Upper lobe of left lung (tissue), 6 donors: ENCODE results near the gene OR2W3. TPM values are rescaled to one million over a fixed set of nuclear protein-coding genes. Genes with fewer than 3 reads are reported as not detected.

Experiments
- ATAC-seq, 2 donors: fragments of 200-7000 bp; cut with Tn5 transposase; one replicate each; pipeline ENCODE4 v1.9.1; 2022; ENCODE audit warnings: mild to moderate bottlenecking in 2 of 2, moderate library complexity in 2 of 2; ENCODE audit not compliant: low FRiP score in 2 of 2
- DNase-seq, 2 donors: peaks; one replicate each; pipeline ENCODE4 v3.0.0-alpha.2; 2019 to 2020
- H3K27ac ChIP-seq, 4 donors: fragments of 200-600 bp; sonication (generic); one replicate each; pipeline ENCODE4 v1.5.1; 2016 to 2019
- H3K27me3 ChIP-seq, 4 donors: fragments of 200-600 bp; sonication (generic); one replicate each; pipeline ENCODE4 v1.5.1; 2017 to 2019
- H3K36me3 ChIP-seq, 4 donors: fragments of 200-600 bp; sonication (generic); one replicate each; pipeline ENCODE4 v1.5.1; 2016 to 2019
- H3K4me1 ChIP-seq, 4 donors: fragments of 200-600 bp; sonication (generic); one replicate each; pipeline ENCODE4 v1.5.1; 2018 to 2019
- H3K4me3 ChIP-seq, 4 donors: fragments of 200-600 bp; sonication (generic); one replicate each; pipeline ENCODE4 v1.5.1; 2017 to 2019; ENCODE audit warnings: mild to moderate bottlenecking in 2 of 4, moderate library complexity in 1 of 4
- H3K9me3 ChIP-seq, 4 donors: fragments of 200-600 bp; sonication (generic); one replicate each; pipeline ENCODE4 v1.5.1; 2018 to 2019
- CTCF ChIP-seq, 6 experiments: fragments of 450-650 bp in 4 of 6; fragments of 200-600 bp in 2 of 6; sonication (generic) in 2 of 6; IDR thresholded peaks; one replicate each; pipeline ENCODE4 v1.5.1; 2016 to 2019; ENCODE audit warnings: antibody characterized with exemption in 6 of 6
- EP300 ChIP-seq, 4 donors: sonication (generic); formaldehyde crosslinking; IDR thresholded peaks; one replicate each; pipeline ENCODE4 v1.5.1; 2017; ENCODE audit warnings: antibody characterized with exemption in 4 of 4, control low read depth in 2 of 4
- POLR2A ChIP-seq, 4 donors: fragments of 450-650 bp; IDR thresholded peaks; one replicate each; pipeline ENCODE4 v1.5.1; 2016 to 2017; ENCODE audit warnings: antibody characterized with exemption in 4 of 4, mild to moderate bottlenecking in 2 of 4
- POLR2AphosphoS5 ChIP-seq, 2 donors: sonication (generic); formaldehyde crosslinking; IDR thresholded peaks; one replicate each; pipeline ENCODE4 v1.5.1; 2017; ENCODE audit warnings: antibody characterized with exemption in 2 of 2
- WGBS, 2 donors: methylation state at CpG; one replicate each; pipeline ENCODE4 v1.1.5; 2017 to 2018; 5-methylcytosine and 5-hydroxymethylcytosine counted together
- total RNA-seq, 6 donors: library from RNA; depleted of rRNA in 4 of 6; stranded (reverse); fragments of >200 nt in 4 of 6; gene quantifications; one replicate each; pipeline versions ENCODE4 v1.1.0 to v1.2.1, GENCODE V29; 2016 to 2021
- donor health status: DM: no; HTN: no; CAD: no; lungs with moderate emphysema.
- donor health status: DM: no; HTN: yes; CAD: no; lungs with severe emphysema.

The OR2W3 gene
- total RNA-seq, 6 donors from 2014 or later: 0.27 to 5.3 (median 0.31) TPM; not detected in 3

GRCh38 chr1:247923941-247924340, 28.6 kb downstream of the OR2W3 start:
- H3K27me3 ChIP-seq: no peaks in the 10 kb centered on the region
- no peak overlapping the region for H3K4me3 ChIP-seq
- no peak for ATAC-seq
- no peak for TF ChIP-seq EP300 (IDR thresholded peaks at IDR 0.05)
- no peak for TF ChIP-seq POLR2A (IDR thresholded peaks at IDR 0.05)
- no peak for TF ChIP-seq CTCF (IDR thresholded peaks at IDR 0.05)
- TF ChIP-seq POLR2AphosphoS5 (IDR thresholded peaks at IDR 0.05): no peak
- no peaks in the 10 kb centered on the region for H3K36me3 ChIP-seq
- no peaks in the 10 kb centered on the region for H3K9me3 ChIP-seq
- H3K27ac ChIP-seq: no peak overlapping the region
- H3K4me1 ChIP-seq: no peaks in the 10 kb centered on the region
- 63 to 67% methylated on average over 3 of the region's 3 CpGs for WGBS, 2 donors
- DNase-seq: no peak

DNA sequence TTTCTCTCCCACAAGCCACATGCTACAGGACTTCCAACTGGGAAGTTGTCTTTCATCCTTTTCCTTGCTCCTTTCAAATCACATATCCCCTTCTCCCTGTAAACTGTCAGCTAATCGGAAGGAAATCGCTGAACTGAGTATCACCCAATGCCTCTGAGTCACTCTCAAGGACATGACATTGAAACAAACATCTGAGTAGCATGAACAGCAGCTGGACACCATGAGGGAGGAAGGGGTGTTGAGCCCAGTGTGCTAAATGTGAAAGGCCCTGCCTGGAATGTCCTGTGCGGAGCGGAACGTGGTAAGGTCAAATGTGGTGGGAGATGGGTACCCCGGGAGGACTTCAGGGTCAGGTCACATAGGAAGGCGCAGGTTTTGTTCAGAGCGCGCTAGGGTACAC, 29.5 kb downstream of the OR2W3 start, which contains the start of gene OR2AJ1:
TSS of gene OR2AJ1 (plus strand) at position 22 of the 400 bp plus-strand sequence. CDS start 8,880 bp downstream, outside the sequence.
- Histone ChIP-seq H3K27me3 (no peaks in the 10 kb centered on the region), H3K4me3 (no peak within 1 kb of the TSS), H3K36me3 (no peaks in the 10 kb centered on the region), H3K4me1 (no peaks in the 10 kb centered on the region), H3K9me3 (no peaks in the 10 kb centered on the region), H3K27ac (no peak within 1 kb of the TSS)
- no peak for TF ChIP-seq CTCF (IDR thresholded peaks at IDR 0.05)
- TF ChIP-seq POLR2AphosphoS5 (IDR thresholded peaks at IDR 0.05): no peak
- TF ChIP-seq EP300 (IDR thresholded peaks at IDR 0.05): no peak
- TF ChIP-seq POLR2A (IDR thresholded peaks at IDR 0.05): no peak
- no peak for DNase-seq
- 88 to 91% methylated on average over 9 of the region's 9 CpGs for WGBS, 2 donors
- no peak for ATAC-seq

GRCh38 chr1:247933989-247934388, 38.6 kb downstream of the OR2W3 start:
- no peak overlapping the region for H3K4me3 ChIP-seq

GRCh38 chr1:247935781-247936180, 40.4 kb downstream of the OR2W3 start:
- H3K27me3 ChIP-seq: no peaks in the 10 kb centered on the region
- ATAC-seq (peak in 1 of 2 donors; percentile 8), DNase-seq (no peak)
- no peaks in the 10 kb centered on the region for H3K36me3 ChIP-seq
- no peak overlapping the region for H3K27ac ChIP-seq
- WGBS, 2 donors: 95 to 98% methylated on average over 9 of the region's 9 CpGs
- TF ChIP-seq POLR2A (IDR thresholded peaks at IDR 0.05) (no peak), CTCF (IDR thresholded peaks at IDR 0.05) (no peak), EP300 (IDR thresholded peaks at IDR 0.05) (no peak), POLR2AphosphoS5 (IDR thresholded peaks at IDR 0.05) (no peak)
- no peak overlapping the region for H3K4me3 ChIP-seq
- H3K9me3 ChIP-seq: peaks cover 0 to 7% (median 0%) of the 10 kb centered on the region in 4 donors
- H3K4me1 ChIP-seq: no peaks in the 10 kb centered on the region

More at GRCh38 chr1:247933989-247934388, 38.6 kb downstream of the OR2W3 start:
- no peak for ATAC-seq
- Histone ChIP-seq H3K36me3 (no peaks in the 10 kb centered on the region), H3K9me3 (peaks cover 0 to 7% (median 0%) of the 10 kb centered on the region in 4 donors), H3K4me1 (no peaks in the 10 kb centered on the region), H3K27ac (no peak overlapping the region), H3K27me3 (no peaks in the 10 kb centered on the region)
- no peak for TF ChIP-seq POLR2A (IDR thresholded peaks at IDR 0.05)
- TF ChIP-seq EP300 (IDR thresholded peaks at IDR 0.05): no peak
- no peak for DNase-seq
- WGBS, 2 donors: 95 to 96% methylated on average over 8 of the region's 8 CpGs

- DNase-seq (peak in 1 of 2 donors; percentile 33), ATAC-seq (no peak)
- Histone ChIP-seq H3K9me3 (peaks cover 0 to 7% (median 0%) of the 10 kb centered on the region in 4 donors), H3K4me1 (no peaks in the 10 kb centered on the region), H3K36me3 (no peaks in the 10 kb centered on the region), H3K27me3 (no peaks in the 10 kb centered on the region), H3K27ac (no peak overlapping the region), H3K4me3 (no peak overlapping the region)
- TF ChIP-seq EP300 (IDR thresholded peaks at IDR 0.05): no peak
- 96% methylated on average over 10 to 18 of the region's 18 CpGs for WGBS, 2 donors
Observed at GRCh38 chr1:247936415-247936814, 41.0 kb downstream of the OR2W3 start.
